ENCODE measurements around the gene HAPLN3.

GRCh38 chr15:88873786-88874185, 21.6 kb downstream of the HAPLN3 start:
- TF ChIP-seq POLR2AphosphoS5 (IDR thresholded peaks at IDR 0.05; ENCODE audit: low read depth, low read length) (no peak), YY1 (IDR thresholded peaks at IDR 0.05; ENCODE audit: low read depth) (no peak), SIN3A (IDR thresholded peaks at IDR 0.05; ENCODE audit: borderline replicate concordance, low read depth, low read length) (no peak), MXI1 (IDR thresholded peaks at IDR 0.05; ENCODE audit: low read depth, low read length) (no peak), SMC3 (IDR thresholded peaks at IDR 0.05; ENCODE audit: low read depth, low read length) (no peak), CTCF (IDR thresholded peaks at IDR 0.05) (no peak), NFIC (IDR thresholded peaks at IDR 0.05; ENCODE audit: borderline replicate concordance) (no peak), ZBTB33 (IDR thresholded peaks at IDR 0.05; ENCODE audit: borderline replicate concordance, low read depth) (no peak), EP300 (IDR thresholded peaks at IDR 0.05; ENCODE audit: borderline replicate concordance in 1 of 2, low read depth in 1 of 2, low read length in 1 of 2) (no peak), MAX (IDR thresholded peaks at IDR 0.05; ENCODE audit: low read depth) (no peak), ELF1 (IDR thresholded peaks at IDR 0.05) (no peak)
- TF ChIP-seq, protein P1, sequence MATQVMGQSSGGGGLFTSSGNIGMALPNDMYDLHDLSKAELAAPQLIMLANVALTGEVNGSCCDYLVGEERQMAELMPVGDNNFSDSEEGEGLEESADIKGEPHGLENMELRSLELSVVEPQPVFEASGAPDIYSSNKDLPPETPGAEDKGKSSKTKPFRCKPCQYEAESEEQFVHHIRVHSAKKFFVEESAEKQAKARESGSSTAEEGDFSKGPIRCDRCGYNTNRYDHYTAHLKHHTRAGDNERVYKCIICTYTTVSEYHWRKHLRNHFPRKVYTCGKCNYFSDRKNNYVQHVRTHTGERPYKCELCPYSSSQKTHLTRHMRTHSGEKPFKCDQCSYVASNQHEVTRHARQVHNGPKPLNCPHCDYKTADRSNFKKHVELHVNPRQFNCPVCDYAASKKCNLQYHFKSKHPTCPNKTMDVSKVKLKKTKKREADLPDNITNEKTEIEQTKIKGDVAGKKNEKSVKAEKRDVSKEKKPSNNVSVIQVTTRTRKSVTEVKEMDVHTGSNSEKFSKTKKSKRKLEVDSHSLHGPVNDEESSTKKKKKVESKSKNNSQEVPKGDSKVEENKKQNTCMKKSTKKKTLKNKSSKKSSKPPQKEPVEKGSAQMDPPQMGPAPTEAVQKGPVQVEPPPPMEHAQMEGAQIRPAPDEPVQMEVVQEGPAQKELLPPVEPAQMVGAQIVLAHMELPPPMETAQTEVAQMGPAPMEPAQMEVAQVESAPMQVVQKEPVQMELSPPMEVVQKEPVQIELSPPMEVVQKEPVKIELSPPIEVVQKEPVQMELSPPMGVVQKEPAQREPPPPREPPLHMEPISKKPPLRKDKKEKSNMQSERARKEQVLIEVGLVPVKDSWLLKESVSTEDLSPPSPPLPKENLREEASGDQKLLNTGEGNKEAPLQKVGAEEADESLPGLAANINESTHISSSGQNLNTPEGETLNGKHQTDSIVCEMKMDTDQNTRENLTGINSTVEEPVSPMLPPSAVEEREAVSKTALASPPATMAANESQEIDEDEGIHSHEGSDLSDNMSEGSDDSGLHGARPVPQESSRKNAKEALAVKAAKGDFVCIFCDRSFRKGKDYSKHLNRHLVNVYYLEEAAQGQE (IDR thresholded peaks at IDR 0.05; ENCODE audit: low read depth, low read length): no peak

Measured in SK-N-SH (cell line).